ENCODE measurements around the gene BZW2.
"Not testable (repeated sequence)": the region's sequence is repeated elsewhere in the genome, so short reads cannot be mapped to it uniquely, and the experiment has no call there.

BZW2 gene

DNA sequence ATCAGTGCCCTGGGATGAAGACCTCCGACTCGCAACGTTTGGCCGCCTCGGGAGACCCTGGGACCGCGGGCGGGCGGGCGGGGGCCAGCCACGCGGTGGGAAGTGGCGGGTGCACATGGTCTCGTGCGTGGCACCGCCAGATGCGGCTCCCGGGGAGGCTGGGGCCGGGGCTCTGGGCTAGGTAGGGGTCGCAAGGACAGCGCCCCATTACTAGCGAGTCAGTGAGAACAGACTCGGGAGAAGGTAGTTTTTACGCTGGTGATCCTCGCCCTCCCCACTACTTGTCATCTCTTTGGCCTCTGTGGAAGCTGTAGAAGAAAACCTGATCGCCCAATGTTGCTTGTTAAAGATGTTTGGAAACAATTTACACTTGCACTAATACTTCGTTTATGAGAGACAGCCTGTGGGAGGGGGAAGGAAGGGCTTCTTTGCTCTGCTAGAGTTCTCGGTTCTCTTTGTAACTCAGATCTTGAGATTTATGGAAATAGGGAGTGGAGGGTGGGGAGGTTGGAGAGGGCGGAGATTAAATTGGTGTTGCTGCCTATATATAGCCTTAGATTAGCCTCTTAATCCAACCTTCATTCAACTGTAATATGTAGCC is 591 bp downstream of the BZW2 start:
- no peak for FAIRE-seq

- no peak for FAIRE-seq
Measured at GRCh38 chr7:16647435-16647960, 1.5 kb downstream of the BZW2 start.

DNA sequence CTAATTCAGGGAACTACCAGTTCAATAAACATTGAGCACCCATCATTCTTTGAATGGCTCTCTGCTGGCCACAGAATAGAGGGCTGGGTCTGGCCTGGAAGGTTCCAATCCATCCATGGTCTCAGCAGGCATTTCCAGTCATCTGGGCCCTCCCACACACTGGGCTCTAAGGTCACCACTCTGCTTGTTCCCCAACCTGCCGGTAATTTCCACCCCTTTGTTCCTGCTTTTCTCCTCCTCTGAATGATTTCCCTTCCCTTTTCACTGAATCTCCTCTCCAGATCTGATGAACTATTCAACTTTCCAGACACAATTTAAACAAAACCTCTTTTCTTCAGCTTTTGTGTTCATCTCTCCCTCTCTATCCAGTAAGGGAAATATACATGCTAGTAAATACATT is 2.6 kb downstream of the BZW2 start:
- no peak for FAIRE-seq

- FAIRE-seq: no peak
Measured at GRCh38 chr7:16649196-16649595, 3.2 kb downstream of the BZW2 start.

- no peak for FAIRE-seq
Measured at GRCh38 chr7:16650266-16650665, 4.3 kb downstream of the BZW2 start.

GRCh38 chr7:16651396-16652239 is 5.6 kb downstream of the BZW2 start:
- no peak for FAIRE-seq

- no peak for FAIRE-seq
Measured at GRCh38 chr7:16652240-16652583, 6.2 kb downstream of the BZW2 start.

DNA sequence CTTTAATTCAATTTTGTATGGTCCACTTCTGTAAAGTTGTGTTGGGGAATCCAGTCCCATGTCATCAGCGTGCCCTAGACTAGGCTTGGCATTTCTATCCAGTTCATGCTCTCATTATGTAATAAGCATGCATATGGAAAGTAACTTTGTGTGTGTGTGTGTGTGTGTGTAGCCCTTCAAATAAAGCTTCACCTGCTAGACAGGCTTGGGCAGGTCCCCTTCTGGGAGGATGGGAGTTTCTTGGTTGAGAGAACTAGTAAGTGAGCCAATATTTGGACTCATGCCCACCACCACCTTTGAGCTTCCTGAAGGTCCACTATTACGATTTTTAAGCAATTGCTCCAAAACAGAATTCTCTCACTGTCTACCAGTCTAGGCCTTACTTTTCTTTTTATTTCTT is 6.9 kb downstream of the BZW2 start:
- no peak for FAIRE-seq

GRCh38 chr7:16655394-16655793 is 9.4 kb downstream of the BZW2 start:
- FAIRE-seq: peak; percentile 76

DNA sequence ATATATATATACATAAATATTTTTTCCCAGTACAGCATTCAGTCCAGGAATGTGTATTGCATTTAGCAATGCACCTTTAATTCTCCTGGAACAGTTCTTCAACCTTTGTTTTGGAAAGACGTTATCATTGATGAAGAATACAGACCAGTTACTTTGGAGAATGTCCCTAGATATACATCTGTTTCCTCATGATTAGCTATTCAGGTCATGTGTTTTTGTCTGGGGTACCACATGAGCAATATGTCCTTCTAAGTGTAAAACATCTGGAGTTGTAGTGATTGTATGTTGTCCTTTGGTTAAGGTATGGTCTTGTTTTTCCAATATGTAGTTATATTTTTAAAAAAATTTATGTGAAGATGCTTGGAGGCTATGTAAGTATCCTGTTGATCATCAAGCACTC is 10.2 kb downstream of the BZW2 start:
- FAIRE-seq: no peak

GRCh38 chr7:16657656-16658279 is 11.8 kb downstream of the BZW2 start:
- peak; percentile 43 for FAIRE-seq

DNA sequence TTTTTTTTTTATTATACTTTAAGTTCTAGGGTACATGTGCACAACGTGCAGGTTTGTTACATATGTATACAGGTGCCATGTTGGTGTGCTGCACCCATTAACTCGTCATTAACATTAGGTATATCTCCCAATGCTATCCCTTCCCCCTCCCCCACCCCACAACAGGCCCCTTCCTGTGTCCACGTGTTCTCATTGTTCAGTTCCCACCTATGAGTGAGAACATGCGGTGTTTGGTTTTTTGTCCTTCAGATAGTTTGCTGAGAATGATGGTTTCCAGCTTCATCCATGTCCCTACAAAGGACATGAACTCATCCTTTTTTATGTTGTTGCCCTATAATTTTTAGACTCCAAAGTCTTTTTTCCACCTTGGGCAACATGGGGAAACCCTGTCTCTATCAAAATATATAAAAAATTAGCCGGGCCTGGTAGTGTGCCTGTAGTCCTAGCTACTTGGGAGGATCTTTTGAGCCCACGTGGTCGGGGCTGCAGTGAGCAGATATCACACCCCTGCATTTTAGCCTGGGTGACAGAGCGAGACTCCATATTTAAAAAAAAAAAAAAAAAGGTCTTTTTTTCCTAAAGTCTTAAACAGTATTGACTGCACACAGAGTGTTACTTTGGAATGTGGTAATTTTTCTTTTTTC is 14.0 kb downstream of the BZW2 start:
- FAIRE-seq: not testable (repeated sequence)

DNA sequence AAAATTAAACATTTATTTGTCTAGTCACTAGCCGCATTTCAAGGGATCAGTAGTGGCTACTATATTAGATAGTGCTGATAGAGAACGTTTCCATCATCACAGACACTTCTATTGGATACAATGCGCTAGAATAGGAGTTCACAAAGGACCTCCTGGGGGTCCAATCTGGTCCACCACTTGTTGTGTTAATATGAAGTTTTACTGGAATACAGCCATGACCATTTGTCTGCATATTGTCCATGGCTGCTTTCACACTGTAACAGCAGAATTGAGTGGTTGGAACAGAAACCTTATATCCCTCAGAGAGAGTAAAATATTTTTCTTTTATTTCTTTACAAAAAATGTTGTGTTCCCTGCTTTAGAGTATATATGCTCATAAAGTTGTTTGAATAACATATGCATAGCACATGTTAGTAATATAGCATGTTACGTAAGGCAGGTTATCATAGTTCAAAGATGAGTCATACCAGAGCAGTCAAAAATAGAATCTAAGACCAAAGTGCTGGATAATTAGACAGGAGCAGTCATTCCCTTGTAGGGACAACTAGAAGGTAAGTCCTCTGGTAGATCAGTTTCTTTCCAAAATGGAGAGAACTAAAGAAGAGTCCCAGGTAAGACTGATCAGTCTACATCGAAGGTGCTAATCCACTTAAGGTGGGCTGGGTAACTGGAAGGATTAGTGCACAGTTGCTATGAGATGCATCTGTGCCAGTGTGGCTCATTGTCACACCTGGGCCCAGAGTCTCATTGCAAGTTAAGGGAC is 14.9 kb downstream of the BZW2 start:
- no peak for FAIRE-seq

DNA sequence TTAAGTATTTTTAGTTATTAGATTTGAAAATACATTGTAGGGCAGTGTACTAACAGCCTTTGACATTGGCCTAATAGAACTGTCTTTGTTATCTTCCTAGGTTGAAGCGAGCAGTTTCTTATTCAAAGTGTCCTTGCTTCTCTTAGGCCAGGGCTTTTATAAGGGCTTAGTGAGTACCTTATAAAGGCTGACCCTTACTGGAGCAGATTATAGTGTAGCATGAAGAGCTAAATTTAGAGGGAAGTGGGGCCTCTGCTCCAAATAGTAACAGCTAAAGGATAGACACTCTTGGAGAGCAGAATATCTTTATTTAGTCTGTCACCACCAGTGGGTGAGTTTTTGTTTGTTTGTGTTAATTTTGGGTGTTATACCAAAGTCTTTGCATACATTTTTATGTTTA is 15.9 kb downstream of the BZW2 start:
- no peak for FAIRE-seq

GRCh38 chr7:16667355-16667754 is 21.4 kb downstream of the BZW2 start:
- FAIRE-seq: peak; percentile 91

GRCh38 chr7:16668049-16668858 is 22.3 kb downstream of the BZW2 start:
- FAIRE-seq: no peak

GRCh38 chr7:16668978-16669377 is 23.0 kb downstream of the BZW2 start:
- FAIRE-seq: no peak

GRCh38 chr7:16669581-16669980 is 23.6 kb downstream of the BZW2 start:
- FAIRE-seq: no peak

- no peak for FAIRE-seq
Measured at GRCh38 chr7:16670021-16670420, 24.0 kb downstream of the BZW2 start.

DNA sequence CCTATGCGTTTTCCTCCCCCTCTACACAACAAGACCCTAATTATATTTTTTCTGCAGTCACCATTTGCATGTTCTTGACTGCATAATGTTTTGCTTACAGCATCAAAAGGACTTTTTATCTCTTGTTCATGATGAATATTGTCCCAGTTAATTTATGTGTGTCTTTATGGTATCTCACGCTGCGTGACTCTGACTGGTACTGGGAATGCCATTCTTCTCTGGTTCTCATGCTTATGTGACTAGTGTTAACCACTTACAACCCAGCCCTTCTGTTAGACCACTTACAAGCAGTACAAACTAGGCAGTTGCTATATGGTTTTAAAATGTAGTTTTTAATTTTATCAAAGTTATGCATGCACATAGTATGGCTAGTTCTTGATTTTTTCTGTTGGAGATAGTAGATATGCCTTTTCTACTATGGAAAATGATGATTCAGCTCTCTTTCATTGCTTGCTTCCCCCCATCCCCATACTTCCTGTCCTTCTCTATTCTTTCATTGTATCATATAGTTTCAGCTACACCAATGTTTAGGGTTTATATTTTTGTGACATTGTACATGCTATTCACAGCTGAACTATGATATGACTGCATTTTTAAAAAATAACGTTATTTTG is 24.9 kb downstream of the BZW2 start:
- no peak for FAIRE-seq

DNA sequence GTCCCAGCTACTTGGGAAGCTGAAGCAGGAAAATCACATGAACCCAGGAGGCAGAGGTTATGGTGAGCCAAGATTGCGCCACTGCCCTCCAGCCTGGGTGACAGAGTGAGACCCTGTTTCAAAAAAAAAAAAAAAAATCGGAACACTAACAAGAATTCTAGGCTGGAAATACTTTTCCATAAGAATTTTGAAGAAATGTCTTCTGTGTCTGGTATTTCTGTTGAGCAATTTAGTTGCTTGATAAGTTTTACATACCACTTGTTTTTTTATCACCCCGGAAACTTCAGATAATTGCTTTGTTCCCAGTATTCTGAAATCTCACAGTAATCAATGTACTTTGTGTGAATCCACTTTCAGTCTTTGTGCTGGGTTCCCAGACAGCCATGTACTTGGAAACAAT is 25.8 kb downstream of the BZW2 start:
- FAIRE-seq: no peak
